Germinal center (tissue), 1 donor: ENCODE data around the gene IKZF2.

Experiments used
- DNase-seq: peaks from one replicate; pipeline ENCODE4 v3.0.0; 2012; ENCODE audit warnings: mixed read lengths, low spot score

The IKZF2 gene

GRCh38 chr2:213101109-213101508 lies 50.3 kb downstream of the IKZF2 start:
- no peak for DNase-seq

GRCh38 chr2:213098612-213099011 lies 52.8 kb downstream of the IKZF2 start:
- no peak for DNase-seq

- no peak for DNase-seq
Observed at GRCh38 chr2:213091765-213092164, 59.6 kb downstream of the IKZF2 start.

- DNase-seq: no peak
Observed at GRCh38 chr2:213090772-213091171, 60.6 kb downstream of the IKZF2 start.

- DNase-seq: no peak
Observed at GRCh38 chr2:213089438-213089837, 62.0 kb downstream of the IKZF2 start.

GRCh38 chr2:213087040-213087439 lies 64.4 kb downstream of the IKZF2 start:
- DNase-seq: no peak

- no peak for DNase-seq
Observed at GRCh38 chr2:213086571-213086970, 64.8 kb downstream of the IKZF2 start.

- DNase-seq: no peak
Observed at GRCh38 chr2:213086050-213086449, 65.4 kb downstream of the IKZF2 start.

GRCh38 chr2:213085538-213085937 lies 65.9 kb downstream of the IKZF2 start:
- no peak for DNase-seq

- no peak for DNase-seq
Observed at GRCh38 chr2:213084261-213084660, 67.2 kb downstream of the IKZF2 start.

GRCh38 chr2:213080969-213081617 lies 70.3 kb downstream of the IKZF2 start:
- no peak for DNase-seq

- DNase-seq: no peak
Observed at GRCh38 chr2:213079756-213080155, 71.7 kb downstream of the IKZF2 start.

GRCh38 chr2:213078686-213079085 lies 72.7 kb downstream of the IKZF2 start:
- no peak for DNase-seq

- DNase-seq: no peak
Observed at GRCh38 chr2:213069531-213069930, 81.9 kb downstream of the IKZF2 start.

- DNase-seq: no peak
Observed at GRCh38 chr2:213068676-213069359, 82.6 kb downstream of the IKZF2 start.

GRCh38 chr2:213067888-213068287 lies 83.5 kb downstream of the IKZF2 start:
- DNase-seq: no peak

GRCh38 chr2:213066443-213066743 lies 85.0 kb downstream of the IKZF2 start:
- DNase-seq: no peak

GRCh38 chr2:213065583-213066442 lies 85.6 kb downstream of the IKZF2 start:
- DNase-seq: peak; percentile 14

- DNase-seq: no peak
Observed at GRCh38 chr2:213064099-213064498, 87.3 kb downstream of the IKZF2 start.

GRCh38 chr2:213057977-213058376 lies 93.4 kb downstream of the IKZF2 start:
- DNase-seq: no peak

GRCh38 chr2:213046431-213046830 lies 105.0 kb downstream of the IKZF2 start:
- DNase-seq: no peak

GRCh38 chr2:213043566-213043965 lies 107.8 kb downstream of the IKZF2 start:
- DNase-seq: no peak

GRCh38 chr2:213042262-213042661 lies 109.2 kb downstream of the IKZF2 start:
- DNase-seq: no peak
